ENCODE results near the gene CACNA1A. TPM values are rescaled to one million over a fixed set of nuclear protein-coding genes. Genes with fewer than 3 reads are reported as not detected.

The CACNA1A gene
- total RNA-seq, 1 donor from 2014 or later = 43.0 TPM

DNA sequence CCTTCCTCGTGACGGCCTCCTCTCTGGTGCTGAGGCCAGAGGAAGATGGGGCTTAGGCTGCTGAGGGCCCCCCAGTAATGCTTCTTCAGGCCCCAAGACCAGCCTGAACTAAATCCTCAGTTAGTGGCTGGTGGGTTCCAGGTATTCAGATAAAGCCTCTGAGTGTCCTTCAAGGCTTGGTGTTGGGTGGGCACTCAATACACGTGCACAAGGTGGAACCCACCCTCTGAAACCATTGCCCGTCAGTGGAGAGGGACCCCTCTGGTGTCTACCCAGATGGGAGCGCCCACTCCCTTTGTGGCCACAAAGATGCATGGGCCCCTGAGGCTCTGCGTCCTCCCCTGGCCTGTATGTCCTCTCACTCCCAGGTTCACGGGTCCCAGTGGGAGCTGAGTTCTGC lies 277.0 kb downstream of the CACNA1A start:
- peaks cover 33% of the 10 kb centered on the region for H3K27me3 Mint-ChIP-seq
- TF ChIP-seq, protein P1, sequence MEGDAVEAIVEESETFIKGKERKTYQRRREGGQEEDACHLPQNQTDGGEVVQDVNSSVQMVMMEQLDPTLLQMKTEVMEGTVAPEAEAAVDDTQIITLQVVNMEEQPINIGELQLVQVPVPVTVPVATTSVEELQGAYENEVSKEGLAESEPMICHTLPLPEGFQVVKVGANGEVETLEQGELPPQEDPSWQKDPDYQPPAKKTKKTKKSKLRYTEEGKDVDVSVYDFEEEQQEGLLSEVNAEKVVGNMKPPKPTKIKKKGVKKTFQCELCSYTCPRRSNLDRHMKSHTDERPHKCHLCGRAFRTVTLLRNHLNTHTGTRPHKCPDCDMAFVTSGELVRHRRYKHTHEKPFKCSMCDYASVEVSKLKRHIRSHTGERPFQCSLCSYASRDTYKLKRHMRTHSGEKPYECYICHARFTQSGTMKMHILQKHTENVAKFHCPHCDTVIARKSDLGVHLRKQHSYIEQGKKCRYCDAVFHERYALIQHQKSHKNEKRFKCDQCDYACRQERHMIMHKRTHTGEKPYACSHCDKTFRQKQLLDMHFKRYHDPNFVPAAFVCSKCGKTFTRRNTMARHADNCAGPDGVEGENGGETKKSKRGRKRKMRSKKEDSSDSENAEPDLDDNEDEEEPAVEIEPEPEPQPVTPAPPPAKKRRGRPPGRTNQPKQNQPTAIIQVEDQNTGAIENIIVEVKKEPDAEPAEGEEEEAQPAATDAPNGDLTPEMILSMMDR (IDR thresholded peaks at IDR 0.05; ENCODE audit: unreplicated experiment) = no peak
- H3K36me3 Mint-ChIP-seq (ENCODE audit: insufficient read depth) = no peaks in the 10 kb centered on the region
- no peak for DNase-seq (ENCODE audit: low spot score, unreplicated experiment)
- no peaks in the 10 kb centered on the region for H3K4me1 Mint-ChIP-seq (ENCODE audit: low read depth)
- no peak overlapping the region for H3K27ac Mint-ChIP-seq
- H3K4me3 Mint-ChIP-seq (ENCODE audit: low read depth) = no peak overlapping the region
- H3K9me3 Mint-ChIP-seq (ENCODE audit: low read depth) = peaks cover under 1% of the 10 kb centered on the region

DNA sequence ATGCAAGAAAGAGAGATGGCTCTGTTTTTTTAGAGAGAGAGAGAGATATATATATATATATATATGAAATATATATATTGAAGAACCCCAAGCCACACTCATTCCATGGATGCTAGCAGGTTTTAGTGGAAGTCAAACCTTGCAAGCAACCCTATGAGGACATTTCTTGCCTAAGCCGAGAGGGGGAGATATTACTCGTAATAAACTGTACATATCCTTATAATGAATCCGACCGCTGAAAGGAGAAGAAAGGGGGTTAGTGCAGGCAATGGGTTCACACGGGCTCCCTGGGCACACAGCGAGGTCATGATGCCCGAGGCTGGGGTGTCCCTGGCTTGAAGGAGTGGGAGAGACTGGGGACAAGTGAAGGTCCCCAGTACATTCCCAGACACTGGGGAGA lies 277.7 kb downstream of the CACNA1A start:
- H3K4me3 Mint-ChIP-seq (ENCODE audit: low read depth) = no peak overlapping the region
- TF ChIP-seq, protein P1 (IDR thresholded peaks at IDR 0.05; ENCODE audit: unreplicated experiment) = no peak
- DNase-seq (ENCODE audit: low spot score, unreplicated experiment) = no peak
- no peaks in the 10 kb centered on the region for H3K9me3 Mint-ChIP-seq (ENCODE audit: low read depth)
- H3K36me3 Mint-ChIP-seq (ENCODE audit: insufficient read depth) = no peaks in the 10 kb centered on the region
- H3K27ac Mint-ChIP-seq = no peak overlapping the region
- no peaks in the 10 kb centered on the region for H3K4me1 Mint-ChIP-seq (ENCODE audit: low read depth)
- H3K27me3 Mint-ChIP-seq = peaks cover 33% of the 10 kb centered on the region

DNA sequence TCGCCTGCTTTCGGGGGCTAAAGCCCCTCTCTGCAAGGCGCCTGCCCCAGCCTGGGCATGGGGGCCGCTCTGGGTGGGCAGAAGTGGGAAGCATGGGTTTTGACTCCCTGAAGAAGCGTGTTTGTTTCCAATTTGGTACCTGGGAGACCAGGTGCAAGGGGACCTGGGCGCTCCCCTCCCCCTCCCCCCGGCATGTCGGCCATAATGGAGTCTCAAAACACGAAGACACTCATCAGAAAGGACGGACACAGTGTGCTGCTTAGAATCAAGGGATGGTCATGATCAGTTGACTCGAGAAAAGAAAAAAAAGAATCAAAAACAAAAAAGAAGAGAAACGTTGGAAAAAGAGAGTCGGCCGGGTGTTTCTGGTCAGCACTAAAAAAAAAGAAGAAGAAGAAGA lies 279.3 kb downstream of the CACNA1A start:
- H3K27me3 Mint-ChIP-seq = peaks cover 33% of the 10 kb centered on the region

DNA sequence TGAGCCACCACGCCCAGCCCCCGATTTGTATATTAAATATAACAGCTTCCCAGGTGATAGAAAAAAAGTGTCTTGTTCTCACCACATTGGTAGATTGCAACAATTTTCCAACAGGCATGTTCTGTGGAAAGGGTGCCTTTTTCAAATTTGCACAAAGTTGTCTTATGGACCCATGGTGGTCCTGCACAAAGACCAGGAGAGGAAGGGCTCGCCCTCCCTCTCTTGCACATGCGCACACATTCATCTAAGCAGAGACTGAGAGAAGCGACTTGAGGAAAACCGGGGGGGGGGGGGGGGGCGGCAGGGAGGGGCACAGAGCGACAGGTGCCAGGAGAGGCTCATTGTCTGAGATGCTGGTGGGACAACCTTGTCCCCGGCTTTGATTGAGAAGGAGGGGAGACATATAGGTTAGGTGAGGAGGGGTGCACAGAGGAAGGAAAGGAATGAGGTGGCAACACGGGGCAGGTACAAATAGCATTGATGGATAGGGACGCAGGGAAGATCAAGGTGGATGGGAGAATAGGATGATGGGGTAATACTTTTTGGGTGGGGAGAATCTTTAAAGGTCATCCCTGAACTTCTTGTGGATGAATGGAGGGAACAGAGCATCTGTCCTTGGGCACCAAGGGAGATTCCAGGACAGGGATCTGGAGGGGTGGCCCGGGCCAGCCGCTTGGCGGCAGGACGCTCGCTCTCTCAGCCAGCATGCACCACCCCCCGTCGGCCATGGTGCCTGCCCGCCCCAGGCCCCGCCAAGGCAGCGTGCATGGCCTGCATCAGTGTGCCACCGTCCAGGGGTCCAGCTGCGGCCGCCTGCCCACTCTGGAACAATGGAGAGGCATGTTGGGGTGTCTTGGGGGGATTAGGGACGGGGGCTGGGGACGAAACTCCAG lies 280.1 kb downstream of the CACNA1A start:
- DNase-seq (ENCODE audit: low spot score, unreplicated experiment) = no peak
- no peaks in the 10 kb centered on the region for H3K9me3 Mint-ChIP-seq (ENCODE audit: low read depth)
- no peak overlapping the region for H3K27ac Mint-ChIP-seq
- H3K27me3 Mint-ChIP-seq = peaks cover 33% of the 10 kb centered on the region
- TF ChIP-seq, protein P1 (IDR thresholded peaks at IDR 0.05; ENCODE audit: unreplicated experiment) = no peak
- no peaks in the 10 kb centered on the region for H3K36me3 Mint-ChIP-seq (ENCODE audit: insufficient read depth)
- H3K4me3 Mint-ChIP-seq (ENCODE audit: low read depth) = no peak overlapping the region
- H3K4me1 Mint-ChIP-seq (ENCODE audit: low read depth) = no peaks in the 10 kb centered on the region

More for the DNA sequence above, 279.3 kb downstream of the CACNA1A start:
- Mint-ChIP-seq H3K4me1 (ENCODE audit: low read depth) (no peaks in the 10 kb centered on the region), H3K4me3 (ENCODE audit: low read depth) (no peak overlapping the region), H3K27ac (no peak overlapping the region), H3K36me3 (ENCODE audit: insufficient read depth) (no peaks in the 10 kb centered on the region), H3K9me3 (ENCODE audit: low read depth) (no peaks in the 10 kb centered on the region)
- DNase-seq (ENCODE audit: low spot score, unreplicated experiment) = no peak
- TF ChIP-seq, protein P1 (IDR thresholded peaks at IDR 0.05; ENCODE audit: unreplicated experiment) = no peak

DNA sequence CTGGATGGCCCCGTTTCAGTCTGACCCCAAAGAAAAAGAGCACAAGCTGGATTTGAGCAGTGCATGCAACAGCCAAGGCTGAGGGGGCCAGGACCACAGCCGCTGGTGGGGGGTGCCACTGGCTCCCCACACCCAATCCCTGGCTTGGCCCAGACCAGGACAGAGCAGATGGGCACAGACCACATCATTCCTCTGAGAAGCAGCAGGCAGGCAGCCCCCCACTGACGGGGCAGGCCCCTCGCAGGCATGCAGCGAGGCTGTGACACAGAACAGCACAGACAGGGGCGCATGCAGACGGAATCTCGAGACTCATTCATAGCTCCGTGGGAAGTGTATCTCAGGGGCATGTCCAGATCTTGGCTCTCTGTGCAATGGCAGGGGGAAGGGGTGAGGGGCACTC lies 281.2 kb downstream of the CACNA1A start:
- H3K4me3 Mint-ChIP-seq (ENCODE audit: low read depth) = no peak overlapping the region
- no peak for DNase-seq (ENCODE audit: low spot score, unreplicated experiment)
- no peaks in the 10 kb centered on the region for H3K9me3 Mint-ChIP-seq (ENCODE audit: low read depth)
- H3K4me1 Mint-ChIP-seq (ENCODE audit: low read depth) = no peaks in the 10 kb centered on the region
- peaks cover 30% of the 10 kb centered on the region for H3K27me3 Mint-ChIP-seq
- TF ChIP-seq, protein P1 (IDR thresholded peaks at IDR 0.05; ENCODE audit: unreplicated experiment) = no peak
- H3K36me3 Mint-ChIP-seq (ENCODE audit: insufficient read depth) = no peaks in the 10 kb centered on the region
- no peak overlapping the region for H3K27ac Mint-ChIP-seq

All from progenitor cell of endocrine pancreas (in vitro differentiated cells).